Left renal cortex interstitium (tissue), 4 donors: ENCODE measurements around the gene ODAD3. TPM values are rescaled to one million over a fixed set of nuclear protein-coding genes. Genes with fewer than 3 reads are reported as not detected.
"Not testable (repeated sequence)": the region's sequence is repeated elsewhere in the genome, so short reads cannot be mapped to it uniquely, and the experiment has no call there.

Source experiments
- DNase-seq, 4 donors: peaks; one replicate each; pipeline ENCODE4 v3.0.0-alpha.2; 2013; ENCODE audit warnings: low read depth in 4 of 4, low spot score in 2 of 4, missing footprints in 1 of 4
- polyA plus RNA-seq, 4 donors: library from polyadenylated mRNA; unstranded; fragments of 120-200 nt; gene quantifications; one replicate each; pipeline ENCODE4 v1.2.1, GENCODE V29; 2013; ENCODE audit not compliant: insufficient read length in 4 of 4

The ODAD3 gene
- 1 to 10 TPM; 1.7 to 2.3 (median 2.1) TPM for polyA plus RNA-seq

DNA sequence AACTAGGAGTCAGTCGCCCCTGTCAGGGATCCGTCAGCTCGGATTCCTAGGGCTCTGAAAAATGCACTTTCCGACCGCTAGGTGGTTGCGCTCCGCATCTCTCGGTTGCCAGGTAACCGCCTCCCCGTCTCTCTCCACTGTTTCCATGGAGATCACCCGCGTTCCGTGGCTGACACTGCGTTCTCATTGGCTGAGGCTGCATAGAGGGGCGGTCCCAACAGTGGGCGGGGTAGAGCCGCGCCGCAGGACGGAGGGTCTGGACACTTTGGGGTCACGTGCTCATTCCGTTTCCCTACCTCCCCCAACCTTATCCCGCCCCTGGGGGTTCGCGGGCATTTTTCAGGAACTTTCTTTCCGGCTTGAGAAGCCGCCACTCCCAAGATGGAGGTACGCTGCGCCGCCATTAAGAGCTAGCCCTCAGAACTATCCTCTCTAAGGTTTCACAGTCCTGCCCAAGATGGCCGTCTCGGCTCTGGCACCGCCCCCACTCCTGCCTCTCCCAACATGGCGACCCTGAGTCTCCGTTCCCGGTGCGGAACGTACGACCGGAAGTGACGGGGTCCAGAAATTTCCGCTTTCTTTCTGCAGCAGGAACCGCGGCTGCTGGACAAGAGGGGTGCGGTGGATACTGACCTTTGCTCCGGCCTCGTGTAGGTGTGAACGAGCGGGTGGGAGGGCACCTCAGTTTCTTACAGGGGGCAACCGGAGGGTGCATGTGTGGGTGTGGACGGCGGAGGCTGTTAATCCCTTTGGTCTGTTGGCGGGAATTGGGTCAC lies at the start of gene ODAD3, which contains the start of gene PRKCSH:
Gene ODAD3, minus strand, starts transcription at position 65 of the 776 bp plus-strand sequence. CDS start 105 bp downstream, outside the sequence.
Gene PRKCSH, plus strand, starts transcription at position 579 of the 776 bp plus-strand sequence. CDS start 483 bp downstream, outside the sequence.
- DNase-seq: peak; percentile 99 to 100 (median 100)

DNA sequence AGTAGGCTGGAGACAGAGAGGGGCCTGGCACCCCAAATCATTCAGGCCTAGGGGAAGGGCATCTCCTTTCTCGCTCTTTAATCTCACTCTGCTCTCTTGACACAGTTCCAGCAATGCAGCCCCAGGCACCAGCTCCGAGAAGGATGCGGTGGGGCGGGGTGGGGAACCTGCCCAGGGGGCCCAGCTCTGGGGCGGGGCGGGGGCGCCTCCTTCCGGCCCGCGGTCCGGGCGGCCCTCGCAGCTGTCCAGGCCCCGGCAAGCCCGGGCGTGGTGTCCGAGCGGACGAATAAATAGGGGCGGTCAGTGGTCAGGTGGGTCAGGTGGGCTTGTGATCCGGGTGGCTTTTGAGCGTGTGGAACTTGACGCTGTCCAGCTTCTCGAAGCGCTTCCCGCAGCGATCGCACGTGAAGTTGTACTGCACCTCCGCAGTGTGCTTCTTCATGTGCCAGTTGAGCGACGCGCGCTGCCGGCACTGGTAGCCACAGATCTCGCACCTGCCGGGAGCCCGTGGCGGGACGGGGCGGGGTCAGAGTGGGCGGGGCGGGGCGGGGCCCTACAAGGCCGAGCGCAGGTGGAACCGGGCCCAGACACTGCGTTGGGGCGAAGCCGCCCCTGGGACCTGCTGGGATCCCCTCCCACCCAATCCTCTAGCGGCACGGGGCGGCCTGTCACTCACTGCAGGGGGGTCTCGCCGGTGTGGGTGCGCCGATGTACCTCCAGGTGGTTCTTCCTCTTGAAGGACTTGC lies 48.6 kb upstream of the ODAD3 start:
- DNase-seq: no peak

DNA sequence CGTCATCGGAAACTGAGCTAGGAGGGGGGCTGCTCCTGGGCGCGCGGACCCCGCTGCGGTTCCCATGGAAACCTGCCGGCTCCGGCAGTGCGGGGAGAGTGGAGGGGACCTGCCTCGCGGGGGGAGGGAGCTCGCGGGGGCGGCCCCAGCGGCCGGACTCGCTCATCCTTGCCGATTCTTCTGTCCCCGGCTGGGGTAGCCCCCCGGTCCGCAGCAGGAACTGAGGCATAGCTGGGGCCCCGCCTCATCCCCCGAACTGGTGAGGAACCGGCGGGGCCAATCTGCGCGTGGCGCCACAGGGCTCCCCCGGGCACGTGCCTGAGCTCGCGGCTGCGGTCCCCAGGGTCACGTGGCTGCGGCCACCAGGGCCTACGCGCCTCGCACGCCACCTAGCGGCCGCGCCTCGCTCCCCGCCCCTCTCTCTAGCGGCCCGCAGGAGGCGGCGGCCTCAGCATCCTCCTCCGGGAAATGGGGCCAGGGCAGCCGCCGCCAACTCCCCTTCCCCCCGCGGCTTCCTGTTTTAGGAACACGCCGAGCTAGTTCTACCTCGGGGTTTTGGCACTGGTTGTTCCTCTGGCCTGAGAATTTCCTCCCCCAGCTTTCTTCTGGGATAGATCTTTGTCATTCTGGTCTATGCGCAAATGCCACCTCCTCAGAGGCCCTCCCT lies 47.6 kb upstream of the ODAD3 start:
- DNase-seq: peak in 2 of 4 donors; percentile 40 to 42

DNA sequence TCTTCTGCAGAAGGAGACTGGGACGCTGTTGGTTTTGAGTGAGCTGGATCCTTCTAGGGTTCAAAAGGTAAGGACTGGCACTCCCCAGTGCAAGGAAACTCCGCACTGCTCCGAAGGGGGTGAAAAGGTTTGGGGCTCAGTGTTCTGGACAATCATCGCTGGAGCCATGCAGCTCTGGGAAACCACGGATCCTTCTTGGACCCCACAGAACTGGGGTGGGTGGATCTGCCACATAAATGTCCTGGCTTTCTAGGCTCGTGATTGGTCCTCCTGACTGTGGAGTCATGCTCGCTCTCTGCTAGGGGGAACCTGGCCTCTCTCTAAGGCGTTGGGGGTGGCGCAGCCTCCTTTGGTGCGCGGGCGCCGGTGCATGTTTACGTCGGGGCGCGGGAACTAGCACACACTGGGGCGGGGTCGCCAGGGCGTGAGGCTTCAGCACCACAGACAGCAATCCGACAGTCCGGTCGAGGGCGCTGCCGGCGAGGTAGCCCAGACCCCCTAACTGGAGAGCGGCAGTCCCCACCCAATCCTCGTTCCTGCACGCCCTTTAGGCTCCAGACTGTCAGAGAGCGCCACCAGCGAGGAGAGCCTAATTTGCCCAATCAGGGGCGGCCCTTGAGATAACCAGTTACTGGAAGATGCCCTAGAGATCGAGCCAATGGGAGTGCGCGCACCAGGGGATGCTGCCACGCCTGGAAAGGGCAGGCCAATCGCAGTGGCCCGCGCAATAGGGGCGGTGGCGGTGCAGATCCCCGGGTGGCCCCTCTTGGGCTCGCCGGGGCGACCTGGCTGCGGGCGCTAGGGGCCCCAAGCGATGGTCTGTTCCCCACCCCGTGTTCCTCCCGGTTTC lies 46.8 kb upstream of the ODAD3 start:
- DNase-seq: peak in 3 of 4 donors; percentile 19 to 23 (median 23)

DNA sequence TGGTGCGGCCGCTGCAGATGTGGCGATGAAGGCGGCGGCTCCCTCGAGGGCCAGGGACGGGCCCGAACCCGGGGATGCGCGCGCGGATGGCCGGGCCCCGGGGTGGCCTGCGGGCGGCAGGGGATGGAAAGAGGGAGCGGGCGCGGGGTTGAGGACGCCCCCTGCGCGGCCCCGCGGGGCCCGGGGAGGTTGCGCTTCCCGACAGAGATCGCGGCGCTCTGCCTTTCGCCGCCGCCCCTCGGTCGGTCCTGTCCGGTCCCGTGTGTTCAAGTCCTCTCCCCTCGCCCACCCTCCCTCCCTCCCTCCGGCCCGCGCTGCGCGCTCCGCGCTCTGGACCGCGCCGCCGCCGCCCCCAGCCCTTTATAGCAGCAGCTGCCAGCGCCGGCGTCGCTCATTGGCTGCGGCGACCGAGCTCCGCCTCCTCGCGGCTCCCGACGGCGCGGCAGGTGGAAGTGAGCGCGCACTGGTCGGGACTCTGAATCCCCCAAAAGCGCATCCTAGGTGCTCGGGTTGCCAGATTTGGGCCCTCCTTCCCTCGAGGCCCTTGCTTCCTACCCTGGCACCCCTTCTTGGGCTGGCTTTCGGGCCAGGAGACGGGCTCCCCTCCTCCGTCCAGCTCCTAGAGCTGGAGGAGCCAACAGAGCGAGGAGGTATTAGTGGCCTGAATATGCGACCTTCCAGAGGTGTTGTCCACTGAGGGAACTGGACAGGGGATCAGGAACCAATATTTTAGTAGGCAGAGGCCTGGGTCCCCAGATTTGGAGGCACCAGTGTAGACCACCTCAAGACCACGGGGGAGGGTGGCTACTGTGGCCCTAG lies 46.0 kb upstream of the ODAD3 start, which contains the start of gene ELAVL3:
Gene ELAVL3, minus strand, starts transcription at position 332 of the 819 bp plus-strand sequence. CDS start 438 bp downstream, outside the sequence.
- no peak for DNase-seq

GRCh38 chr19:11479898-11480714 lies 45.2 kb upstream of the ODAD3 start:
- DNase-seq: no peak

DNA sequence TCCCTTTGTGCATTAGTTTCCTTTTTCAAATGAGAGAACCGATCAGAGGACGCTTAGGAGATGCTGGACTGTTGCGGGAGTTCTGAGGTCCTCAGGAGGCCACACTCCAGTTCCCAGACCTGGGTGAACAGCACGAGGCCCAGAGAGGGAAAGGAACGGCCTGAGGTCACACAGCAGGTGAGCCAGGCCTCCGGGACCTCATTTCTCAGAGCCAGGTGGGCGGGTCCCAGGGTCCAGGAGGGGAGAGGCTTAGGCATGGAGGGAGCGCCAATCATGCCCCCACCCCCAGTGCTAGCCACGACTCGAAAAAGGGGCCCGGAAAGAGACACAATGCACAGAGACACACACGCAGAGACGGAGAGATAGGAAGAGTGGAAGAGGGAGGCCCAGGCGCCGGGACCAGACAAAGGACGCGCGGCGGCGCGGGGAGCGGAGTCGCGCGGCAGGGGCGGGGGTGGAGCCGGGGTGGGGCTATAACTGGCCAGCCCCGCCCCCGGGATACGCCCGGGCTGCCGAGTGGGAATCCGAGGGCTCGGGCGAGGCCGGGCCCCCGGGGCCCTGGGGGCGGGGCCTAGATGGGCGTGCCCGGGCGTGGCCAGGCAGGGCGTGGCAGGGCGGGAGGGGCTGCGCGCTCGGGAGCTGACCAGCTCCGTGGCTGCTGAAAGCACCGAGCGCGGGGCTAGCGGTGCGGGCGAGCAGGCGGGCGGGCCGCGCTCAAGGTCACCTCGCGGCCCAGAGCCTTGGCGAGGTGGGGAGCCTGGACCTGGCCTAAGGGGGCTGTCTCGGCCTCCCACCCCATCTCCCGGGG lies 44.4 kb upstream of the ODAD3 start:
- DNase-seq: no peak

GRCh38 chr19:11478167-11479089 lies 43.5 kb upstream of the ODAD3 start:
- no peak for DNase-seq

- no peak for DNase-seq
These were observed 40.9 kb upstream of the ODAD3 start for GRCh38 chr19:11475861-11476260.

DNA sequence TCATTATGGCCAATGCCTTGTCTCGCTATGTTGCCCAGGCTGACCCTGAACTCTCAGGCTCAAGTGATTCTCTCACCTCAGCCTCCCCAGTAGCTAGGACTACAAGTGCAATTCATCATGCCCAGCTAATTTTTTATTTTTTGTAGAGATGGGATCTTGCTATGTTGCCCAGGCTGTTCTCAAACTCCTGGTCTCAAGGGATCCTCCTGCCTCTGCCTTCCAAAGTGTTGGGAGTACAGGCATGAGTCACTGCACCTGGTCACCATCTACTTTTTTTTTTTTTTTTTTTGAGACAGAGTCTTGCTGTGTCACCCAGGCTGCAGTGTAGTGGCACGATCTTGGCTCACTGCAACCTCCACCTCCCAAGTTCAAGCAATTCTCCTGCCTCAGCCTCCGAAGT lies 40.4 kb upstream of the ODAD3 start:
- DNase-seq: not testable (repeated sequence)

GRCh38 chr19:11473725-11474124 lies 38.8 kb upstream of the ODAD3 start:
- DNase-seq: no peak

- not testable (repeated sequence) for DNase-seq
These were observed 33.4 kb upstream of the ODAD3 start for GRCh38 chr19:11468266-11468845.

DNA sequence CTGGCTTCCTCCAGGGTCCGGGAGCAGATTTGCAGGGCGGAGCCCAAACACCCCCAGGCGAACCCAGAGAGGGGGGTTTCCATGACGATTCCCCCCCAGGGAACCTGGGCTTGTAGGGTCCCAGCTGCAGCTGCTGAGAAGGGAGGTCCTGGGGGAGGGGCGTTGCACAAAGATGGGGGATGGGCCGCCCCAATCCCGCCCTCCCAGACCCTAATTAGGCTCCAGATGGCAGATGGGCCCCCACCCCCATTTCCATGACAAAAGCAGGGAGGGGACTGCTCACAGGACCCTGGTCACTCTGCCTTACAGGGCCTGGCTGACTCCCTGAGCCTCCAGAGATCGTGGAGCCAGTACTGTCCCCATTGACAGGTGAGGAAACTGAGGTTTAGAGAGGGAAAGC lies 30.7 kb upstream of the ODAD3 start:
- DNase-seq: no peak

DNA sequence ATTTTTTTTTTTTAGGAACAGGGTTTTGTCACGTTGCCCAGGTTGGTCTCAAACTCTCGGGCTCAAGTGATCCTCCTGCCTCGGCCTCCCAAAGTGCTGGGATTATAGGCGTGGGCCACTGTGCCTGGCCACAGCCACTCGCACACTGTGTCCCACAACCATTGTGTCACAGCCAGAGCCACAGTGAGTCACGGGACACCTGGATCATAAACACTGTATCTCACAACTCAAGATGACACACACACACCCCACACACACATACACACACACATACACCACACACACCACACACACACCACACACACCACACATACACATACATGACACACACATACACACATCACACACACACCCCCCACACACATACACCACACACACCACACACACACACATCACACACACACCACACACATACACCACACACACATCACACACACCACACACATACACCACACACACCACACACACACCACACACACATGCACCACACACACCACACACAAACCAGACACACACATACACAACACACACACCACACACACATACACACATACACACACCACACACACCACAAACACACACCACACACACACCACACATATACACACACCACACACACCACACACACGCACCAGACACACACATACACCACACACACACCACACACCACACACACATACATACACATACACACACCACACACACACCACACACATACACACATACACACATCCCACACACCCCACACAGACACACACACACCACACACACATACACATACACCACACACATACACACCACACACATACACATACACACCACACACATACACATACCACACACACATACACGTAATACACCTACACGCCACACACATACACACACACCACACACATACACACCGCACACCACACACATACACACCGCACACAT lies 29.7 kb upstream of the ODAD3 start:
- no peak for DNase-seq

DNA sequence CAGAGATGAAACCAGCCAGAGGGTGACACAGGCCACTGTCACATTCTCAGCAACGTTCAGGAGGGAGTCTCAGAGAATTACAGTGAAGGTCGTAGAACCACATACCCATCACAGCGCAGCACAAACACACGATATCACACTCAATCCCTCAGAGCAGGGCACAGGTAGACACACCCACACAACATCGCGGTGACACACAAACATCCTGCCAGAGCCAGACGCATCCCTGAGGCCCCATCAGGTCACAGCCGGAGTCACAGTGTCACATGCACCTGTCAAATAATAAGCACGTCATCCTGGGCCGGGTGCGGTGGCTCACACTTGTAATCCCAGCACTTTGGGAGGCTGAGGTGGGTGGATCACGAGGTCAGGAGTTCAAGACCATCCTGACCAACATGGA lies 28.5 kb upstream of the ODAD3 start:
- DNase-seq: no peak
